Mesenchymal stem cell (in vitro differentiated cells and primary cell): ENCODE results near the gene DNASE1L1.

ENCODE experiments used
- DNase-seq: peaks from one replicate; pipeline ENCODE4 v3.0.0-alpha.2; 2013
- H2AFZ ChIP-seq: one replicate; pipeline ENCODE4 v1.6.1; 2013; ENCODE audit warnings: low read depth, mild to moderate bottlenecking, control low read depth, inconsistent platforms, low read length, moderate library complexity
- H2AK5ac ChIP-seq: 2 replicates; pipeline ENCODE4 v1.6.1; 2013; ENCODE audit warnings: low read length, moderate library complexity, mild to moderate bottlenecking, inconsistent platforms; ENCODE audit not compliant: severe bottlenecking
- H2BK120ac ChIP-seq: one replicate; pipeline ENCODE4 v1.6.1; 2013; ENCODE audit warnings: low read depth, mild to moderate bottlenecking, inconsistent platforms, low read length, moderate library complexity
- H2BK12ac ChIP-seq, 2 experiments: one replicate each; pipeline ENCODE4 v1.6.1; 2013; ENCODE audit warnings: inconsistent platforms in 2 of 2, low read length in 2 of 2, mild to moderate bottlenecking in 2 of 2, moderate library complexity in 2 of 2, control low read depth in 1 of 2
- H2BK15ac ChIP-seq: one replicate; pipeline ENCODE4 v1.6.1; 2013; ENCODE audit warnings: mild to moderate bottlenecking, low read depth, inconsistent platforms; ENCODE audit not compliant: poor library complexity, severe bottlenecking
- H2BK5ac ChIP-seq: 2 replicates; pipeline ENCODE4 v1.6.1; 2013; ENCODE audit warnings: low read depth, mild to moderate bottlenecking, low read length, control low read depth, inconsistent platforms; ENCODE audit not compliant: poor library complexity, severe bottlenecking
- H3K14ac ChIP-seq, 2 experiments: one replicate each; pipeline ENCODE4 v1.6.1; 2013; ENCODE audit warnings: inconsistent platforms in 2 of 2, low read length in 2 of 2, control low read depth in 1 of 2, mild to moderate bottlenecking in 1 of 2, moderate library complexity in 1 of 2
- H3K18ac ChIP-seq, 2 experiments: one replicate each; pipeline ENCODE4 v1.6.1; 2013; ENCODE audit warnings: inconsistent platforms in 2 of 2, low read length in 2 of 2, control low read depth in 1 of 2, low read depth in 1 of 2, mild to moderate bottlenecking in 1 of 2
- H3K23ac ChIP-seq, 2 experiments: one replicate each; pipeline ENCODE4 v1.6.1; 2013; ENCODE audit warnings: inconsistent platforms in 2 of 2, low read length in 2 of 2, mild to moderate bottlenecking in 2 of 2, moderate library complexity in 2 of 2, control low read depth in 1 of 2
- H3K27ac ChIP-seq: 2 replicates; pipeline ENCODE4 v1.5.1; 2013; ENCODE audit warnings: mild to moderate bottlenecking, moderate library complexity, low read length, control low read depth, inconsistent platforms; ENCODE audit not compliant: poor library complexity, severe bottlenecking
- H3K27me3 ChIP-seq, 2 experiments: 2 replicates each; pipeline versions ENCODE4 v1.6.1 to v1.7.0; 2013; ENCODE audit warnings: low read length in 2 of 2, mild to moderate bottlenecking in 2 of 2, moderate library complexity in 2 of 2, control low read depth in 1 of 2, inconsistent platforms in 1 of 2; ENCODE audit not compliant: control insufficient read depth in 1 of 2, insufficient read depth in 1 of 2
- H3K36me3 ChIP-seq, 2 experiments: 2 replicates each; pipeline versions ENCODE4 v1.6.1 to v1.7.0; 2013; ENCODE audit warnings: low read length in 2 of 2, control low read depth in 1 of 2, inconsistent platforms in 1 of 2, low read depth in 1 of 2, mild to moderate bottlenecking in 1 of 2; ENCODE audit not compliant: insufficient read depth in 2 of 2, control insufficient read depth in 1 of 2
- H3K4ac ChIP-seq, 2 experiments: one replicate each; pipeline ENCODE4 v1.6.1; 2013; ENCODE audit warnings: inconsistent platforms in 2 of 2, low read length in 2 of 2, mild to moderate bottlenecking in 2 of 2, moderate library complexity in 2 of 2, control low read depth in 1 of 2, low read depth in 1 of 2
- H3K4me1 ChIP-seq: 2 replicates; pipeline ENCODE4 v1.6.1; 2013; ENCODE audit warnings: low read depth, low read length, control low read depth; ENCODE audit not compliant: control insufficient read depth, insufficient read depth
- H3K4me2 ChIP-seq: 2 replicates; pipeline ENCODE4 v1.6.1; 2013; ENCODE audit warnings: low read length, mild to moderate bottlenecking, inconsistent platforms; ENCODE audit not compliant: poor library complexity, severe bottlenecking
- H3K4me3 ChIP-seq, 2 experiments: 2 replicates each; pipeline versions ENCODE4 v1.5.1 to v1.7.0; 2013; ENCODE audit warnings: low read length in 2 of 2, mild to moderate bottlenecking in 2 of 2, control low read depth in 1 of 2, low read depth in 1 of 2; ENCODE audit not compliant: insufficient read depth in 1 of 2
- H3K79me1 ChIP-seq: replicated peaks from 2 replicates; pipeline ENCODE4 v1.6.1; 2013; ENCODE audit warnings: mild to moderate bottlenecking, control low read depth, low read length, inconsistent platforms; ENCODE audit not compliant: poor library complexity, severe bottlenecking
- H3K9ac ChIP-seq: 2 replicates; pipeline ENCODE4 v1.7.0; 2013; ENCODE audit warnings: mild to moderate bottlenecking, low read length, moderate library complexity
- H3K9me3 ChIP-seq: 2 replicates; pipeline ENCODE4 v1.7.0; 2013; ENCODE audit warnings: mild to moderate bottlenecking, low read length; ENCODE audit not compliant: control insufficient read depth
- H4K8ac ChIP-seq: one replicate; pipeline ENCODE4 v1.6.1; 2013; ENCODE audit warnings: inconsistent platforms, mild to moderate bottlenecking, low read length, moderate library complexity
- H4K91ac ChIP-seq: one replicate; pipeline ENCODE4 v1.6.1; 2013; ENCODE audit warnings: mild to moderate bottlenecking, low read length, inconsistent platforms
- WGBS: methylation state at CpG from one replicate; pipeline ENCODE4 v1.1.7; 2013; ENCODE audit warnings: mixed read lengths; 5-methylcytosine and 5-hydroxymethylcytosine counted together

Gene DNASE1L1

GRCh38 chrX:154358011-154358410 lies 51.0 kb downstream of the DNASE1L1 start:
- no peak overlapping the region for H2BK12ac ChIP-seq
- no peak overlapping the region for H3K4me2 ChIP-seq
- H4K8ac ChIP-seq, result no peak overlapping the region
- peaks cover 30% of the 10 kb centered on the region for H3K4me1 ChIP-seq
- H3K14ac ChIP-seq, result no peak overlapping the region
- H2BK120ac ChIP-seq, result no peak overlapping the region
- H4K91ac ChIP-seq, result no peak overlapping the region
- H2BK15ac ChIP-seq, result no peak overlapping the region
- no peaks in the 10 kb centered on the region for H3K9me3 ChIP-seq
- no peak overlapping the region for H2BK5ac ChIP-seq
- H3K36me3 ChIP-seq, result peaks cover 88 to 97% of the 10 kb centered on the region in 2 experiments
- no peak overlapping the region for H3K23ac ChIP-seq
- no peaks in the 10 kb centered on the region for H3K79me1 ChIP-seq
- no peak overlapping the region for H3K9ac ChIP-seq
- H2AK5ac ChIP-seq, result no peak overlapping the region
- H3K18ac ChIP-seq, result no peak overlapping the region
- no peaks in the 10 kb centered on the region for H3K27me3 ChIP-seq
- WGBS, result 94% methylated on average over 6 of the region's 11 CpGs
- H3K27ac ChIP-seq, result no peak overlapping the region
- no peak overlapping the region for H3K4me3 ChIP-seq
- DNase-seq, result no peak
- no peak overlapping the region for H3K4ac ChIP-seq
- H2AFZ ChIP-seq, result no peak overlapping the region

- 93% methylated on average over 27 of the region's 27 CpGs for WGBS
Observed at GRCh38 chrX:154357205-154357604, 51.8 kb downstream of the DNASE1L1 start.

GRCh38 chrX:154356596-154356995 lies 52.5 kb downstream of the DNASE1L1 start:
- Histone ChIP-seq H2BK5ac (no peak overlapping the region), H3K18ac (no peak overlapping the region), H4K91ac (no peak overlapping the region), H3K9ac (no peak overlapping the region), H3K27me3 (no peaks in the 10 kb centered on the region), H2BK120ac (no peak overlapping the region), H2AFZ (no peak overlapping the region), H2BK12ac (no peak overlapping the region), H4K8ac (no peak overlapping the region), H3K14ac (no peak overlapping the region), H3K27ac (no peak overlapping the region), H3K23ac (no peak overlapping the region), H3K4me1 (peaks cover 25% of the 10 kb centered on the region), H3K9me3 (no peaks in the 10 kb centered on the region), H3K4me2 (no peak overlapping the region), H3K4me3 (no peak overlapping the region), H3K4ac (no peak overlapping the region), H3K36me3 (peaks cover 88 to 97% of the 10 kb centered on the region in 2 experiments), H3K79me1 (no peaks in the 10 kb centered on the region), H2AK5ac (no peak overlapping the region), H2BK15ac (no peak overlapping the region)
- WGBS, result 94% methylated on average over 6 of the region's 13 CpGs
- no peak for DNase-seq

More at GRCh38 chrX:154357205-154357604, 51.8 kb downstream of the DNASE1L1 start:
- no peak overlapping the region for H2BK5ac ChIP-seq
- H3K9me3 ChIP-seq, result no peaks in the 10 kb centered on the region
- H3K4me1 ChIP-seq, result peaks cover 27% of the 10 kb centered on the region
- no peak overlapping the region for H4K8ac ChIP-seq
- H2BK120ac ChIP-seq, result no peak overlapping the region
- no peak overlapping the region for H3K18ac ChIP-seq
- no peak overlapping the region for H2AFZ ChIP-seq
- peak overlapping the region in 1 of 2 experiments; percentile 49 for H3K14ac ChIP-seq
- no peak overlapping the region for H2BK12ac ChIP-seq
- H3K4ac ChIP-seq, result no peak overlapping the region
- DNase-seq, result no peak
- no peak overlapping the region for H3K23ac ChIP-seq
- no peak overlapping the region for H3K4me2 ChIP-seq
- H2BK15ac ChIP-seq, result no peak overlapping the region
- no peak overlapping the region for H3K27ac ChIP-seq
- no peaks in the 10 kb centered on the region for H3K27me3 ChIP-seq
- H2AK5ac ChIP-seq, result no peak overlapping the region
- H4K91ac ChIP-seq, result peak overlapping the region; percentile 62
- no peak overlapping the region for H3K4me3 ChIP-seq
- no peak overlapping the region for H3K9ac ChIP-seq
- H3K79me1 ChIP-seq, result no peaks in the 10 kb centered on the region
- peaks cover 88 to 97% of the 10 kb centered on the region in 2 experiments for H3K36me3 ChIP-seq

GRCh38 chrX:154355776-154356140 lies 53.3 kb downstream of the DNASE1L1 start:
- Histone ChIP-seq H2AK5ac (no peak overlapping the region), H3K14ac (no peak overlapping the region), H3K27ac (no peak overlapping the region), H3K9ac (no peak overlapping the region), H3K9me3 (no peaks in the 10 kb centered on the region), H3K18ac (no peak overlapping the region), H3K27me3 (no peaks in the 10 kb centered on the region), H3K36me3 (peaks cover 90 to 100% of the 10 kb centered on the region in 2 experiments), H3K23ac (no peak overlapping the region), H3K4me2 (no peak overlapping the region), H3K4me3 (no peak overlapping the region), H4K8ac (no peak overlapping the region), H3K4me1 (peaks cover 25% of the 10 kb centered on the region), H2BK12ac (no peak overlapping the region), H2BK15ac (no peak overlapping the region), H4K91ac (no peak overlapping the region), H2AFZ (no peak overlapping the region), H2BK5ac (no peak overlapping the region), H3K79me1 (no peaks in the 10 kb centered on the region), H2BK120ac (no peak overlapping the region), H3K4ac (no peak overlapping the region)
- 94% methylated on average over 10 of the region's 12 CpGs for WGBS
- DNase-seq, result no peak
